Testis (tissue), 3 donors: ENCODE measurements around the gene KCTD18. TPM values are rescaled to one million over a fixed set of nuclear protein-coding genes. Genes with fewer than 3 reads are reported as not detected.

ENCODE experiments used
- DNase-seq: peaks from one replicate; pipeline ENCODE4 v3.0.0-alpha.2; 2019
- H3K27ac ChIP-seq, 2 donors: fragments of 200-600 bp; sonication (generic); one replicate each; pipeline ENCODE4 v1.5.1; 2019
- H3K27me3 ChIP-seq: fragments of 200-600 bp; sonication (generic); one replicate; pipeline ENCODE4 v1.5.1; 2019
- H3K36me3 ChIP-seq: fragments of 200-600 bp; sonication (generic); one replicate; pipeline ENCODE4 v1.5.1; 2017; ENCODE audit warnings: low read depth; ENCODE audit errors: missing control alignments
- H3K4me1 ChIP-seq: fragments of 200-600 bp; sonication (generic); one replicate; pipeline ENCODE4 v1.5.1; 2019
- H3K4me3 ChIP-seq, 2 donors: fragments of 200-600 bp; sonication (generic); one replicate each; pipeline ENCODE4 v1.5.1; 2017 to 2019
- H3K9me3 ChIP-seq: fragments of 200-600 bp; sonication (generic); one replicate; pipeline ENCODE4 v1.5.1; 2017
- POLR2A ChIP-seq: fragments of 450-650 bp; IDR thresholded peaks from one replicate; pipeline ENCODE4 v1.6.1; 2017; ENCODE audit warnings: antibody characterized with exemption, mild to moderate bottlenecking, moderate library complexity
- WGBS, 2 donors: methylation state at CpG; one replicate each; pipeline ENCODE4 v1.1.5; 2018; 5-methylcytosine and 5-hydroxymethylcytosine counted together
- intact Hi-C: fragments of 100-400 bp; cut with DNase I; formaldehyde crosslinking; loops from one replicate; pipeline ENCODE4 v1.15.1; 2023; ENCODE audit warnings: low total_unique reads
- polyA plus RNA-seq: library from polyadenylated mRNA; stranded (reverse); fragments of 350-450 nt; fragmentation: Illumina TruSeq; extraction: RNeasy Lipid Tissue Mini Kit (QIAGEN cat#74804); gene quantifications from one replicate; pipeline ENCODE4 v1.2.3, GENCODE V29; 2014; ENCODE audit warnings: low read depth, low replicate concordance; ENCODE audit not compliant: insufficient read depth
- total RNA-seq, 2 donors: library from RNA; depleted of rRNA; stranded (reverse); fragments of >200 nt; gene quantifications; one replicate each; pipeline ENCODE4 v1.2.3, GENCODE V29; 2016
- TF ChIP-seq, protein P1 (sequence below), 3 experiments: fragments of 450-650 bp in 2 of 3; fragments of 200-600 bp in 1 of 3; sonication (generic) in 1 of 3; IDR thresholded peaks; one replicate each; pipeline ENCODE4 v1.5.1; 2016 to 2019; ENCODE audit warnings: antibody characterized with exemption in 3 of 3, mild to moderate bottlenecking in 2 of 3, moderate library complexity in 1 of 3

KCTD18 gene
- total and polyA plus RNA-seq, 3 donors from 2014 or later = 16.9 to 27.1 (median 21.4) TPM

DNA sequence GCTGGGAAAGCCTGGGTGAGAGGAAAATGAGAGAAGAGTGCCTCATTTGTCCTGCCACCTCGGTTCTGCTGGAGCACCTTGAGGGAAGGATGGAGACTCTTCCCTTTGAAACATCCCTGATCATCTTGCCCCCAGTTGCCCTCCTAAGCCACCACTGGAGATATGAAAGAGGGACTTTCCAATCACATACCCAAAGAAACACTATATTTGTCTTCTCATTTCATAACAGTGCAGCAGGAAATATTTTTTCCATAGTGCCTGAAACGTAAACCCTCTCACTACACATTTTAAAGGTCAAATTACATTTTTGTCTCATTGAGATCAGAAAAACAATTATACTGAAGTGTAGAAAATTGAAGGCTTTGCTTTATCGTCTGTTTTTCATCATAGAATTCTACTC lies 63.3 kb downstream of the KCTD18 start:
- intact Hi-C loops = no loop called here
- no peaks in the 10 kb centered on the region for H3K27me3 ChIP-seq
- H3K27ac ChIP-seq = no peak overlapping the region
- 90 to 94% methylated on average over 3 of the region's 3 CpGs for WGBS, 2 donors
- TF ChIP-seq, protein P1, sequence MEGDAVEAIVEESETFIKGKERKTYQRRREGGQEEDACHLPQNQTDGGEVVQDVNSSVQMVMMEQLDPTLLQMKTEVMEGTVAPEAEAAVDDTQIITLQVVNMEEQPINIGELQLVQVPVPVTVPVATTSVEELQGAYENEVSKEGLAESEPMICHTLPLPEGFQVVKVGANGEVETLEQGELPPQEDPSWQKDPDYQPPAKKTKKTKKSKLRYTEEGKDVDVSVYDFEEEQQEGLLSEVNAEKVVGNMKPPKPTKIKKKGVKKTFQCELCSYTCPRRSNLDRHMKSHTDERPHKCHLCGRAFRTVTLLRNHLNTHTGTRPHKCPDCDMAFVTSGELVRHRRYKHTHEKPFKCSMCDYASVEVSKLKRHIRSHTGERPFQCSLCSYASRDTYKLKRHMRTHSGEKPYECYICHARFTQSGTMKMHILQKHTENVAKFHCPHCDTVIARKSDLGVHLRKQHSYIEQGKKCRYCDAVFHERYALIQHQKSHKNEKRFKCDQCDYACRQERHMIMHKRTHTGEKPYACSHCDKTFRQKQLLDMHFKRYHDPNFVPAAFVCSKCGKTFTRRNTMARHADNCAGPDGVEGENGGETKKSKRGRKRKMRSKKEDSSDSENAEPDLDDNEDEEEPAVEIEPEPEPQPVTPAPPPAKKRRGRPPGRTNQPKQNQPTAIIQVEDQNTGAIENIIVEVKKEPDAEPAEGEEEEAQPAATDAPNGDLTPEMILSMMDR (IDR thresholded peaks at IDR 0.05) = no peak
- no peak for TF ChIP-seq POLR2A
- no peaks in the 10 kb centered on the region for H3K9me3 ChIP-seq
- H3K36me3 ChIP-seq = no peaks in the 10 kb centered on the region
- H3K4me3 ChIP-seq = no peak overlapping the region
- DNase-seq = no peak
- H3K4me1 ChIP-seq = no peaks in the 10 kb centered on the region

DNA sequence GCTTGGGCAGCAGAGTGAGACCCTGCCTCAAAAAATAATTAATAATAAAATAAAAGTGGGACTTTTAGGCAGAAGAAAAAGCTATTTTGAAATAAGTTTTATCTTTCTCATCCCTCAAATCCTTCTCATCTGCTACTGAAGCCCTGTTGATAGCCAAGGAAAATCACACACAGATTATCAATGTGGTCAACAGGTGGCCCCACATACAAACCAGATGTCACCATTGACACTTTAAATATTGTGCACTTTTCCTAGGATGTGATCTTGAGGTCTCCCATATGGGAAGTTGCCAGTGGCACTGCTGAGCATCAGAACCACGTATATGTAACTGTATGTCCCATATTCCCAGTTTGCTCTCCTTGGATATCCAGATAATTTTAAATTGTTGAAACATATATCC lies 64.6 kb downstream of the KCTD18 start:
- TF ChIP-seq POLR2A = no peak
- TF ChIP-seq, protein P1 (IDR thresholded peaks at IDR 0.05) = no peak
- 83 to 96% methylated on average over 1 of the region's 1 CpG for WGBS, 2 donors

DNA sequence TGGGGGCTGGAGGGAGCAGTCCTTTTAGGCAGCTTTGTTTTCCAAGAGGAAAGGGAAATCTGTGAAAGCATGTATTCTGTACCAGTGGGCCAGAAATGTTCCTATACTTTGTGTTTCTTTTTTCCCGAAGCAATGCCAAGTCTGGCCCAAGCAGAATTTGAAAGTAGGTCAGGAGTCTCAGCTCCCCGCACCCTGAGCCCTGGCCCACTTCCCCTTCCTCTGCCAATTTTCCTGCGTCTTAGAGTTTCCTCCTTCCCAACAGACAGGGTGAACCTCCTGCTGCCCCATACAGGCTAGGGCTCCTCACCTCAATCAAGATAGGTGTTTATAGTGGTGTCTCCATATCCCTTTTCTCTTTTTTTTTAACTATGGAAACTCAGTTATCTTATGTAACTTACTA lies 65.3 kb downstream of the KCTD18 start:
- WGBS, 2 donors = 32 to 43% methylated on average over 3 of the region's 3 CpGs
- TF ChIP-seq POLR2A = no peak
- TF ChIP-seq, protein P1 (IDR thresholded peaks at IDR 0.05) = no peak
- Histone ChIP-seq H3K4me1 (no peaks in the 10 kb centered on the region), H3K27ac (no peak overlapping the region), H3K27me3 (no peaks in the 10 kb centered on the region), H3K9me3 (no peaks in the 10 kb centered on the region), H3K36me3 (no peaks in the 10 kb centered on the region), H3K4me3 (no peak overlapping the region)
- intact Hi-C loops = no loop called here
- no peak for DNase-seq

More for the DNA sequence above, 64.6 kb downstream of the KCTD18 start:
- intact Hi-C loops = no loop called here
- Histone ChIP-seq H3K36me3 (no peaks in the 10 kb centered on the region), H3K27me3 (no peaks in the 10 kb centered on the region), H3K27ac (no peak overlapping the region), H3K4me3 (no peak overlapping the region), H3K9me3 (no peaks in the 10 kb centered on the region), H3K4me1 (no peaks in the 10 kb centered on the region)
- DNase-seq = no peak

DNA sequence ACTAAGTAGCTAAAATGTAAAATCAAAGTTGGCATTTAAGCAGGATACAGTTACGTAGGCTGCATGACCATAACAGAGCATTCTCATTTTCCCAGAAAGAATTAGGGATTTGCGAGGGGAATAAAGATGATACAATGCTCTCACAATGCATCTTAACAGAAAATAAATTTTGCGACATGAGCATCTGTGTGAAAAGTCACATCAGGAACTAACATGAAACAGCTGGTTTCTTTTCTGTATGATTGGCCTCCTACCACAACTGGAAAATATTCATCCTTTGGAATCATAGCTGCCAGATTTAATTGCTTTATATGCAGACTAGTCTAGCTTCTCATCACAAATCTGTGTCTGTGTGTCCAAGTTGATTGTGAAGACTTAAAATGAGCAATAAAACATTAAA lies 66.0 kb downstream of the KCTD18 start:
- H3K27ac ChIP-seq = no peak overlapping the region
- no peaks in the 10 kb centered on the region for H3K27me3 ChIP-seq
- no peak overlapping the region for H3K4me3 ChIP-seq
- no peak for TF ChIP-seq POLR2A
- TF ChIP-seq, protein P1 (IDR thresholded peaks at IDR 0.05) = no peak
- intact Hi-C loops = no loop called here
- H3K36me3 ChIP-seq = no peaks in the 10 kb centered on the region
- 77 to 88% methylated on average over 3 of the region's 3 CpGs for WGBS, 2 donors
- H3K9me3 ChIP-seq = no peaks in the 10 kb centered on the region
- DNase-seq = no peak
- no peaks in the 10 kb centered on the region for H3K4me1 ChIP-seq

DNA sequence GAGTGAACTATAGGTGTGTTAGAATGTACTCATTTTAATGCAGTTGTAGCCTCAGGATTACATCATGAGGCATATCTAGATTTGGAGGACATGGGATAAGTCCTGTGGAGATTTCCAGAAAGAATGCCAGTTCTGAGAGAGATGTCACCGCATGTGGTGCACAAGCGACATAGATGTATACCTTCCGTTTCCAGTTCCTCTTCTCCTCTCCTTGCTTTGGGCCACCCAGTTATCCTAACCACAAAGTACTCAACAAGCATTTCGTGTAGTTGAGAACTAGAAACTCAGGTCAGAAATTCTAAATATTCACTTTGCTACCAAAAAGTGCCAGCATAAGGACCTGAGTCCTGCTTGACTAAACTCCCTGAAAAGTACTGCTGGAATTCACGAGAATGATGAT lies 66.5 kb downstream of the KCTD18 start:
- no peaks in the 10 kb centered on the region for H3K36me3 ChIP-seq
- no peak for DNase-seq
- intact Hi-C loops = no loop called here
- no peaks in the 10 kb centered on the region for H3K9me3 ChIP-seq
- no peaks in the 10 kb centered on the region for H3K4me1 ChIP-seq
- 63 to 76% methylated on average over 5 of the region's 5 CpGs for WGBS, 2 donors
- H3K4me3 ChIP-seq = no peak overlapping the region
- no peak for TF ChIP-seq POLR2A
- TF ChIP-seq, protein P1 (IDR thresholded peaks at IDR 0.05) = no peak
- H3K27me3 ChIP-seq = no peaks in the 10 kb centered on the region
- H3K27ac ChIP-seq = no peak overlapping the region
